GM21528 (cell line): ENCODE measurements around the gene RPL35.

Source experiments
- ATAC-seq: cut with Tn5 transposase; IDR thresholded peaks from one replicate; pipeline ENCODE4 v1.9.1; 2021; ENCODE audit warnings: mild to moderate bottlenecking, moderate library complexity; ENCODE audit not compliant: unreplicated experiment, low FRiP score

RPL35 gene

DNA sequence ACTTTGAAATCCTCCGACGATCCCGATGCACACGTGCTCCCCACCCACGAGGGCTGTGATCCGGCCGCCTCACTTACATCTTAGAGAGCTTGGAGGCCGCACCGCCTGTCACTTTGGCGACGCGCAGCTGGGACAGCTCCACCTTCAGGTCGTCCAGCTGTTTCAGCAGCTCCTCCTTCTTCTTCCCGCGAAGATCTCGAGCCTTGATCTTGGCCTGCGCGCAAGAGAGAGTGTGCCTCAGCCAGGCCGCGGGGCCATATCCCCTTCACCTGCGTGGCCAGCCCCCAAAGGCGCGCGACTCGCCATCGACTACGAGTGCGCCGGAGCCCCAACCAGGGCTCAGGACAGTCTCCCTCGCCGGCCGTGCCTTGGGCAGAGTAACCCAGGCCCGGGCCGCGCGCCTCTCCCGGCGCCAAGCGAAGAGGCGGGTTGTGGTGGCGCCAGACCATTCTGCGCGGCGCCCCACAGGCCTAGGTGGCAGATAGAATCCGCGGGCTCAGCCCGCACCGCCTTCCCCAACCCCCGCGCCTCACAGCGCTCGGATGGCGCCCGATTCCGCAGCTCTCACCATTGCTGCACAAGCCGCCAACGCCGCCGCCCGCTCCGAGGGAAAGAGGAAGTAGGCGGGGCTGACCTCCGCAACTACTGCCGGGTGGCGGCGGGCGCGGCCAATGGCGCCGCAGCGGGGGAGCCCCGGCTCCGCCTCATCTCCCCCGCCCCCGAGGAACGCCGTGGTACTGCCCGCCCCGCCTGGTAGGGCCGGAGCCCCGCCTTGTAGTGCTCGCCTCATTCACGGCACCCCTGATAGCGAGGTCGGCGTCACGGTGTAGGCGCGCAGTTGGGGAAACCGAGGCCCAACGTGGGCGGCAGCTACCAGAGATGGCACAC is at the start of gene RPL35, which contains the start of gene ARPC5L:
Gene RPL35 (minus strand): TSS at position 616 of the 888 bp plus-strand sequence. CDS start 45 bp downstream, at position 571.
Gene ARPC5L (plus strand): TSS at position 789 of the 888 bp plus-strand sequence. CDS start 7,161 bp downstream, outside the sequence.
- peak; percentile 86 for ATAC-seq

DNA sequence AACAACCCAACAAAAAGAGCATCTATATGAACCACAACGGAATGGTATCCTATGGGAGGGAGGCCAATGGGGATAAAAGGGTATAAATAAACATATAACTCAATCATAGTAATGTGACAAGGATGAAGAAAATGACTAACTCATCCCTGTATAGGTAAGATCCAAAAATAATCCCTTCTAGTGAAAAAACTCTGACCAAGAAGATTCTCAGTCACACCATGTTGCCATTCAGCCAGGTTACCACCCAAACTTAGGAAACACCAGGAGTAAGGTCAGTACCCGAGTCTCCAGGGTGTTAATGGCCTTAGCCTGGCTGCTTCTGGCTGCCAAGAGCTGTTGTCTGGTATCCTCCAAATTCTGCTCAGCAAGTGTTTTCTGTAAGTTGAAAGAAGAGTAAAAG is 46.3 kb upstream of the RPL35 start:
- ATAC-seq: no peak

DNA sequence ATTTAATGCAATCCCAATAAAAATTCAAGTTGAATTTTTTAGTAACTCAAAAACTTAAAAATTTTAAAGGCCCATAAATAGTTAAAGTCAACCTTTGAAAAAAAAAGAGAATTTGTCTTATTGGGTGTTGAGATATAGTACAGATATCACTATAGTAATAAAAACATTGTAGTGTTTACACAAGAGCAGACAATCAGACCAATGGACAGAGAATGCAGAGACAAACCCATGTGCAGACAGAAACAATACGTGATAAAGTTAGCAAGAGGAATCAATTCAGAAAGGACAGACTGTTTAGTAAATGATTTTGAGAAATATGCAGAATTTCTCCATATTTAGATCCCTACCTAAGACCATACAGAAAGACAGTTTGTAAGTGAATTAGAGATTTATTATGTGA is 45.2 kb upstream of the RPL35 start:
- no peak for ATAC-seq

DNA sequence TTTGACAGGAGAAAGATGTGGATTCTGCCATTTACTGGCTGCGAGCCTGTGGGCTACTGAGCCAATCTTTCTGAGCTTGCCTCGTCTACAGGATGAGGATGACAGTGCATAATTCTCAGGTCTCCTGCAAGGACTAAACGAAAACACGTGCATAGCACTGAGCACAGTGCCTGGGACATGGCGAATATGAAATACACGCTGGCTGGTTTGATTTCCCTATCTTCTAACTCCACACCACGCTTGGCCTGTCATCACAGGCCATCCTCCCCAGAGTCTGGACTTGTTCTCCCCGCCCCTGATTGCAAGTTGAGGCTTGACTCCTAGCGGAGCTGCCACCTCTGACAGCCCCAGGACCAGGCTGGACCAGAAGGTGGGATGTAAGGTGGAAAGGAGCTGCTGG is 38.1 kb upstream of the RPL35 start:
- no peak for ATAC-seq

DNA sequence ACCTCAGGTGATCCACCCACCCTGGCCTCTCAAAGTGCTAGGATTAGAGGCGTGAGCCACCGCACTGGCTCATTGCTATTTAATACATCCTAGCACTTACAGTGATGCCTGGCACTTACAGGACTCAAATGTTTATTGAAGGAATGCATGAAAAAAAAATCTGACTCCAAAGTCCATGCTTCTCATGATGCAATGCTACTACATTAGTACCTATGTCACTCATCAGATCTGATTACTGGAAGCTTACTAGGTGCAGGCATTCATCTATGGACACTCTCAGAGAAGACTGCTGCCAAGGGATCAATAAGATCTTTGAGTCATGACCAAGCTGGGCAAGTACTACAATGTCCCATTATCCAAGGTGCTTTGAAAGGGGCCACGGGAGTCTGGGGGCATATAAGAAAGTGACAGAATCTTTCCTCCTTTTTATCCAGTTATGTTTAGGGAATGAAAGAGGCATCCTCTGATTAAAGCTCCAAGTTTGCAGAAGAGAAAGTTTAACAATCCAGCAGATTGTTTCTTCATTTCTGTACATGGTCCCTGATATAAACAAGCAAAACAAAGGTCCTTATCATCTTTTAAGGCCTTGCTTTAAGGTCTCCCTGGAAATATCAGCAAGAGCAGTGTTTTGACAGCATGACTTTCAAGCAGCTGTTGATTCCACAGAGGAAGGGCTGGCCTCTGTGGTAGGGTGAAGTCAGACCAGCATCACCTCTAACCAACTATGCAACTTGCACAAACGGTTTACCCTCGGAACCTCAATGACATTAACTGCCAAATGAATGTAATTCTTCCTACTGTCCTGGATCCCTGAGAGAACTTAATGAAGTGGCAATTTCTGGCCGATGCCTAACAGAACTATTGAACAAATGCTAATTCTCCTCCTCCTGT is 36.1 kb upstream of the RPL35 start:
- no peak for ATAC-seq

DNA sequence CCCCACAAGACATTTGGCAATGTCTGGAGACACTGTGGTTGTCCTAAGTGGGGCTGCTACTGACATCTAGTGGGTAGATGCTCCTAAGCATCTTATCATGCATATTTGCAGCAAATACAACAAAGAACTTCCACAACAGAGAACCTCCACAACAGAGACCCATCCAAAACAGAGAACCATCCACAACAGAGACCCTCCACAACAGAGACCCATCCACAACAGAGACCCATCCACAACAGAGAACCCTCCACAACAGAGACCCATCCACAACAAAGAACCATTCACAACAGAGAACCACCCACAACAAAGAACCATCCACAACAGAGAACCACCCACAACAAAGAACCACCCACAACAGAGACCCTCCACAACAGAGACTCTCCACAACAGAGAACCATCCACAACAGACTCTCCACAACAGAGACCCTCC is 33.0 kb upstream of the RPL35 start:
- ATAC-seq: no peak

DNA sequence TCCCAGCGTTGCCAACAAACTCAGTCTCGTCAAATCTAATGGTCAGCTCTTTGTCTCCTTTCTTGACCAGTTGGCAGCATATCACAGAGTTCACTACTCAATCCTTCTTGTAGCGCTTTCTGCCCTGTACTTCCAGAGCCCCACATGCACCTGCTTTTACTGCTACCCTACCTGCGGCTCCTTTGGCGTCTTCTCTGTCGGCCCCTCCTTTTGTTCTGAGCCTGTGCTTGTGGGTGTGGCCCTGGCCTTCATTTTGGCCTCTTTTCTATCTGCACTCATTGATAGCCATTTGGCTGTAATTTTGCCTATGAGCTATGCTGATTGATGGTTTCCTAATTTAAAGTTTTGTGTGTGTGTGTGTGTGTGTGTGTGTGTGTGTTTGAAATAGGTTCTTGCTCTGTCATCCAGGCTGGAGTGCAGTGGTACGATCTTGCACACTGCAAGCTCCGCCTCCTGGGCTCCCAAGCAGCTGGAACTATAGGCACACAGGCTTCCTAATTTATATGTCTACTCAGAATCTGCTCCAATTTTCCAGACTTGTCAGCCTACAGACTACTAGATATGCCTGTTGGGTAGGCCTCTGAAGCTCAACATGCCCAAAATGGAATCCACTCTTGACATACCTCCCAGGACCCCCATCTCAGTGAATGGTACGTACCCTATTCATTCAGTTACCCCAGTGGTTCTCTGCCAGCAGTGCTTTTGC is 32.4 kb upstream of the RPL35 start:
- ATAC-seq: no peak

DNA sequence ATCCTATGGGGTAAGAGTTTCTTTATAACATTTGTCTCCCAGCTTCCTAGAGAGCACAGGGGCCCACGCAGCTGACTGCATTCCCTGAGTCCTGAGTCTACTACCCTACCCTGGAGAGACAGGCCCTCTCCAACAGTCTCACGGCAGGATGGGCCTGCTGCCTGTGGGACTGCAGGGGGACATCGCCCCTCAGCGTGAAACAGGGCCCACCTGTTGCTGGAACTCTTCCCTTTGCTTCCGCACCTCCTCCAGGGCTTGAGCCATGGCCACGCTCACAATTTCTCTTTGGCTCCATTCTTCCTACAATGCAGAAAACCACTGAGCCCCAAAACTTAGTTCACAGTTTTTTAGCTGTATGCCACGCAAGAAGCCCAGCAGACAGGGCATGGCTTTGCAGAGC is 28.4 kb upstream of the RPL35 start:
- ATAC-seq: no peak

DNA sequence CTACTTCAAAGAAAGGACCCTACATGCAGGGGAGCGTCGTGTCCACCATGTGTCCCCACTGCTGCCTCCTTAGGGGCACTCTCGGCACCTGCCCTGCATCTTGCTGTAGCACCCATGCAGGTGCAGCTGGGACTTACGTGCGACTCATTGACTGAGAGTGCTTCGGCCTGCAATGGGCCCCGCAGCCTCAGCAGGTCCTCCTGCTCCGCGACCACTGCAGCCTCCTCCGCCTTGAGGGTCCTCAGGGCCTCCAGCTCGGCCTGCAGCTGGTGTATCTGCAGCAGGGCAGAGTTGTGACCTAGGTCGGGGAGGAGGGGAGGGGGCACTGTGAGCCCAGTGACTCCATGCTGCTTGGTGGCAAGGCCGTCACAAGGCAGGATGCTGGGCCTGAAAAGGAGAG is 27.2 kb upstream of the RPL35 start:
- ATAC-seq: no peak

DNA sequence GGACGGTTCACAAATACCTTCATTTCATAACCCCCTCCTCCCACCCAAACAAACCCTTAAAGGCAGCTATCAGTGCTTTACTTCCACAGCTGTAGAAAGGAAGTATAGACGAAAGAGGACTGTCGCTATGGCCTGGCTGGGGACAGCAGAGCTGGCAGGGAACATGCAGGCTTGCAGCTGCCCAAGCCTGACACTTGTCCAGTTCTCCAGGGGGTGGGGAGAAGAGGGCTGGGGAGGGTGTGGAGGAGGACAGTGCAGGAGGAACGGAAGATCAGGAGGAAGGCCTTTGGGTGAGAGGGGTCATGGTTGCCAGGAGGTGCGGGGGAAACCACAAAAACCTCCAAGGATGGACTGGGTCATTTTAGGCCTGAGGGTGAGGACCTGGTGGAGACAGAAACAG is 26.1 kb upstream of the RPL35 start:
- no peak for ATAC-seq

DNA sequence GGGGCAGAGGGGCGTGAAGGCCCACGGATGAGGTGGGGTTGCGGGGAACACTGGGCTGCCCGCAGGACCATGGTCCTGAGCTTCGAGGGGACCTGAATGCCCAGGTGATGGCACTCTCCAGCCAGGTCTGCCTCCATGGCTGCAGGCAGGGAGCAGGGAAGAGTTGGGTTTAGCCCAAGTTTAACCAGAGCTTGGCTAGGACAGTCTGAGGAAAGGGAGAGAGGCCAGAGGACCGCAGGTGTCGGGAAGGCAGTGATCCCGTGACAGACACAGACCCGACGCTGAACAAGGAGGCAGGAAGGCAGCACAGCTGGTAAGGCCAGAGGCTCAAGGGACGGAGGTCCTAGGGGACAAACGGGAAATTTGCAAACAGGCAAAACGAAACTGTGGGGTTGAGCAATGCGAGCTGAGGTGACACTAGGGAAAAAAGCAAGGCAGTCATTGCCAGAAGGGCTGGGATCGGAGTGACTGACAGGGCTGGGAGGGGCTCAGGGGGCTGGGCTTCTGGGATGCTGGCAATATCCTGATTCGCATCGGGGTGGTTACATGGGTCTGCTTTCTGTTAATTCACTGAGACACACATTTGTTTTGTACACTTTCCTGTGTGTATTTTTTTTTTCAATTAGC is 25.2 kb upstream of the RPL35 start:
- ATAC-seq: no peak

DNA sequence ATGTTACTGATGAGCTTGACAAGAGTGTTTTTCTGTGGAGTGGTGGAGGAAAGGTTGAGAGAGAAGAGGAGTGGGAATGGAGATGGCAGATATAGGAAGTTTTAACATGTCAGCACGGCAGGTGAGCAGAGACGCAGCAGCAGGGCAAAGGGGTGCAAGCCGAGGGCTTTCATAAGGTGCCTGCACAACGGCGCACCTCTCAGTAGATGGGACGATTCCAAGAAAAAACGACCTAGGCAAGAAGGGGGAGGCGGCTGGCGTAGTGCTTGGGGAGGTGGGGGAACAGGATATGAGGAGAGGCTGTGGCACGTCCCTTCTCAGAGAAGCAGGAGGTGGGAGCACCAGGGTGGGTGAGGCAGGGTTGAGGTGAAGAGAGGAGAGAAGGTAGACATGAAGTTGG is 24.7 kb upstream of the RPL35 start:
- ATAC-seq: no peak

DNA sequence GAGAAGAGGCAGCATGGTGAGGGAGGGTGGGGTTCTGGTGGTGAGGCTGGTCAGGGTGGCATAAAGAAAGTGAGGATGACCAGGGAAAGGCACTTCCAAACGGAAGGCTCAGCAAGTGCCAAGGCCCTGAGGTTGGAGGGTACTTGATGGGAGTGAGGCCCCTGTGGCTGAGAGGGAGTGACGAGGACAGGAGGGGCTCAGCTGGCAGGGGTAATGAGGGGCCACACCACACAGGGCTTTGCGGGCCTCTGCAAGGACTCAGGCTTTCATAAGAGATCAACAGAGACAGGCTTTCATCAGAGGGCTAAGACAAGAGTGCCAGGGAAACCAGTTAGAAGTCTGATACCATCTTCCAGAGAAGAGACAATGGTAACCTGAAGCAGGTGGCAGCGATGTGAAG is 23.8 kb upstream of the RPL35 start:
- ATAC-seq: no peak

DNA sequence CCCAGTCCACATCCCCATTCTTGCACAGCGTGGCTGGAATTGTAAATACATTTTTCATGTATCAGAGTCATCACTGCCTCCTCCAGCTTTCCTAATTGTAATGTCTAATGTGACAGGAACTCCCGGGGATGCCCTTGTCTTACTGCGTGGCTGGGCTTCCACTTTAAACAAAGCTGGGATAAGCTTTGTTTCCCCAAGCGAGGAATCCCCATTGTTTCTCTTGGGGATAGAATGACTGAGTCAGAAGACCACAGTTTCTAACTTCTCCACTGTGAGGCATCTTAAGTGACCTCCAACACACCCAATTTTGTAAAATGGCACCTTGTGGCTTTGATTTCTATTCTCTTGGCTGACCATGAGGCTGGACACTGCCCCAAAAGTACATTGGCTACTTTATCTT is 22.6 kb upstream of the RPL35 start:
- ATAC-seq: no peak

DNA sequence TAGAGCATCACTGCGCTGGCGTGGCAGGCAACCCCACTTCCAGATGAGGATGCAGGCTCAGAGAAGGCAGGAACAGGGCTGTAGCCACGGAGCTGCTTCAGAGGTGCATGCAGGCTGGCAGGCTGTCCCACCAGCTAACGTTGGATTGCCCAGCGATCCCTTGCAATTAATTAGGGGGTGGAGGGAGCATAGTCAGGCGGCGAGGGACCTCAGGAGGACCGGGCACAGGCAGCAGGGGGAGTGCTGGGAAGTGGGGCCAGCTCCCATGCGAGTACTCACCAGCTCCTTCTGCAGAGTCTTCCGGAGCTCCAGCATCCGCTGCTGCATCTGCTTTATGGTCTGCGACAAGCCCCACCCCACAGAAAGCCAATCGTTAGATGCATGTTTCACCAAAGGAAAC is 20.5 kb upstream of the RPL35 start:
- ATAC-seq: no peak

DNA sequence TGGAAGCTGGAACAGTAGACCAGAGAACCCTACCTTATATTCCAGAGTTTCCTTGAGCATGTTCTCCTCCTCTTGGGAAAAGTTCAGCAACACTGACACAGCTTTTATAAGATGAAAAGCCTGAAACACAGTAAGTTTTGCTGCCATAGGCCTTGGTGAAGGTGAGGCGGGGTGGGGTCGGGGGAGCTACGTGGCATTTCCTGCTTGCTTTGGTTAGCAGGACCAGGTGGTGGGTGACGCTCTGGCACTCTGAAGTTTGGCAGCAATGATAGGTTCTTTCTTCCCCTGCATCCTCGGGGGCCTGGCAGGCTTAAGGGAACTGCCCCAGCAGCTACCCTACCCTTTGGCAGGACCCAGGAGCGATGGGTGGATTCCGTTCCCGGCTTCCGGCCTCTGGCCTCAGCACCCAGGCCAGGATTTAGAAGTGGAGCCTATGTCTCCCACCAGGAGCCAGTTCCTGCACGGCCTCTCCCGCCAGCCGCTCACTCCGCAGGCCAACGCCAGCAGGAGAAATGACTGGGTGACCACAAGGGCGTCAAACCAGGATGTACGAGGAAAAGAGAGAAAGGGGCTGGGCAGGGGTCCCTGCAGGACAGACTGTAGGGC is 19.5 kb upstream of the RPL35 start:
- ATAC-seq: no peak

DNA sequence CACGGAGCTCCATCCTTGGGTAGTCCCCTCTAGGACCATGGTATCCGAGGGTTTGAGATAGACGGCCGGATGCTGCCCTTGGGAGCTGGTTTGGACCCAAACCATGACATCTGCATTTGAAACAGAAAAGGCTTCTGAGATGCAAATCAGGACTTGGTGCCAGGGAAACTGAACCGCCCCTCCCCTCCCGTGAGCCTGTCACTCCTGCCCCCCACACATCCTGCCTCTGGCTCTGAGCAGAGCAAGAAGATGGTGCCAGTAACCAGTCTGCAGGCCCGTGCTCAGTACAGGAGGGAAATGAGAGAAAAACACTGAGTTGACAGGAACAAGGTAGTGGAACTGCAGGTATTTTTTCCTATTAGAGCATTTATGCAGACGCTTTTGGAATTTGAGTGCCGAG is 18.7 kb upstream of the RPL35 start:
- ATAC-seq: no peak

DNA sequence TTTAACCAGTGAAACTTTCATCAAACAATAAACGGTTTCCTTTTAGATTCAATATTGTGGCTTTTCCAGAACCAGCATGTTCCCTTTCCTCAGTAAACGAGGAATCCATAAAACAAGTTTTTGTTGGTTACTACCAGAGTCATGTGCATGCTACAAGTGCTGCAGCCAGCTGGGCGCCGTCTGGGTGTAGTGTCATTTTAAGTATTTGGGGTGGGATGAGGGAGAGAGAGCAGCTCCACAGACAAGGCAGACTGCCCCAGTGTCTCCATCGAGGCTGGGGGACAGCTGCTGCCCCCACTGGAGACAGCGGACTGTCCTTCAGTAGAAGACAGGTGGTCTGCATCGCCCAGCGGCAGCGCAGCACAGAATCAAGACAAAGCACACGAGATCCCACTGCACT is 17.5 kb upstream of the RPL35 start:
- ATAC-seq: no peak

DNA sequence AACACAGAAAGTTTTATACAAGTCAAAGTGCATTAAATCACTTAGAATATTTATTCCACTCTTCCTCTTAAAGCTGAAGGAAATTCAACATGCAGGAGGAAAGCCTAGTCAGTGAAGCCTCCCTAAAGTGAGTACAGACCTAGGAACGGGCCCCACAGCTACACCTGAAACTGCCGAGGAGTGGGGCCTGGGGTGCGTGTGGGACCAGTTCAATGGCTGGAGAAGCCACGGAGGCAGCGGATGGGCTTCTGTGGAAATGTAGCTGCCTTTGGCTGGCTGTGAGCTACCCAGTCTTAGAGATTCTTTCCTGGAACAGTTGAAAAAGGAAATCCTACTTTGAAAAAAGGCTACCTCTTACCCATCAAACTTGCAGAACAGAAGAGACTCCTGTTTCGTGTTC is 16.8 kb upstream of the RPL35 start:
- ATAC-seq: no peak

DNA sequence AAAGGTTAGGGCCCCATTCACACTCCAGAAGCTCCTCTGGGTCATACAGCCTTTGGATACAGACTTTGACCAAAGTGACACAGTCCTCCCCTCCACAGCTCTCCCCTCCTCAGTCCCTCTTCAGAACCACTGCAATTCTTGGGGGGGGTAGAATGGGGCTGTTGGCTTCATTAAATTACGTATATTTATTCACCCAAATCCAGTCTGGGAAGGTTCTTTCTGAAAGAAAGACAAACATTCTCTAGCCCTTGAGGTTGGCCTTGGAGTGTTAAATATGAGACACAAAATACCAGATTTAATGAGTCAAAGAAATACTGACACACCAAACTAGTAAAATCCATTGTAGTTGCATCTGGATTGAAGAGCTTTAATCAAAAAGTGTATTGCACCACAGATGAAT is 16.3 kb upstream of the RPL35 start:
- no peak for ATAC-seq
